AG10803 (cell line): ENCODE data around the gene PRMT3.

ENCODE experiments used
- DNase-seq: peaks from one replicate; pipeline ENCODE4 v3.0.0; 2010; ENCODE audit warnings: low read depth
- H3K4me3 ChIP-seq: 2 replicates; pipeline ENCODE4 v1.5.1; 2011; ENCODE audit warnings: mild to moderate bottlenecking, low read length, control low read depth
- CTCF ChIP-seq: conservative IDR thresholded peaks from 2 replicates; pipeline ENCODE4 v1.5.1; 2011; ENCODE audit warnings: mild to moderate bottlenecking, low read length, control low read depth, inconsistent platforms

Gene PRMT3

GRCh38 chr11:20387261-20388095 lies at the start of gene PRMT3:
Gene PRMT3, plus strand, starts transcription at chr11:20387716. Its CDS starts 31 bp downstream, at chr11:20387747.
- H3K4me3 ChIP-seq = peak within 1 kb of the TSS; percentile 95
- DNase-seq = peak; percentile 94
- no peak for TF ChIP-seq CTCF

- H3K4me3 ChIP-seq = no peak overlapping the region
- DNase-seq = no peak
- TF ChIP-seq CTCF = no peak
Measured at GRCh38 chr11:20342347-20343141, 45.0 kb upstream of the PRMT3 start.

GRCh38 chr11:20351136-20351535 lies 36.4 kb upstream of the PRMT3 start:
- DNase-seq = no peak
- no peak overlapping the region for H3K4me3 ChIP-seq
- TF ChIP-seq CTCF = no peak

GRCh38 chr11:20351751-20352262 lies 35.7 kb upstream of the PRMT3 start:
- no peak overlapping the region for H3K4me3 ChIP-seq
- no peak for TF ChIP-seq CTCF
- no peak for DNase-seq

- H3K4me3 ChIP-seq = no peak overlapping the region
- peak; percentile 36 for DNase-seq
- peak; percentile 95 for TF ChIP-seq CTCF
Measured at GRCh38 chr11:20353829-20354434, 33.6 kb upstream of the PRMT3 start.

GRCh38 chr11:20355221-20356219 lies 32.0 kb upstream of the PRMT3 start:
- peak; percentile 51 for DNase-seq
- TF ChIP-seq CTCF = peak; percentile 77
- no peak overlapping the region for H3K4me3 ChIP-seq
